Muscle layer of colon (tissue), 2 donors: ENCODE results near the gene NPBWR2.

Source experiments
- H3K27ac ChIP-seq: one replicate; pipeline ENCODE4 v1.7.0; 2013; ENCODE audit warnings: low read depth, mild to moderate bottlenecking, low read length, moderate library complexity
- H3K27me3 ChIP-seq, 2 donors: one replicate each; pipeline ENCODE4 v1.7.0; 2013; ENCODE audit warnings: low read length in 2 of 2, mild to moderate bottlenecking in 2 of 2; ENCODE audit not compliant: insufficient read depth in 2 of 2, control insufficient read depth in 1 of 2
- H3K36me3 ChIP-seq: one replicate; pipeline ENCODE4 v1.7.0; 2013; ENCODE audit warnings: mild to moderate bottlenecking, low read length; ENCODE audit not compliant: insufficient read depth
- H3K4me1 ChIP-seq: one replicate; pipeline ENCODE4 v1.7.0; 2013; ENCODE audit warnings: mild to moderate bottlenecking, low read length; ENCODE audit not compliant: insufficient read depth
- H3K4me3 ChIP-seq, 2 donors: one replicate each; pipeline ENCODE4 v1.7.0; 2013; ENCODE audit warnings: low read length in 2 of 2, low read depth in 1 of 2, mild to moderate bottlenecking in 1 of 2, moderate library complexity in 1 of 2
- H3K9ac ChIP-seq: one replicate; pipeline ENCODE4 v1.7.0; 2013; ENCODE audit warnings: low read length
- H3K9me3 ChIP-seq: one replicate; pipeline ENCODE4 v1.7.0; 2013; ENCODE audit warnings: mild to moderate bottlenecking, low read length
- donor health status: abdominal sarcoma.
- donor health status: Adenocarcinoma of cecum.

NPBWR2 gene

GRCh38 chr20:64106435-64106961, 867 bp downstream of the NPBWR2 start:
- peaks cover 4 to 39% of the 10 kb centered on the region in 2 donors for H3K27me3 ChIP-seq

GRCh38 chr20:64105846-64106434, 1.4 kb downstream of the NPBWR2 start:
- H3K36me3 ChIP-seq = no peaks in the 10 kb centered on the region
- H3K27ac ChIP-seq = no peak overlapping the region
- H3K9ac ChIP-seq = no peak overlapping the region
- no peak overlapping the region for H3K4me3 ChIP-seq
- H3K9me3 ChIP-seq = no peaks in the 10 kb centered on the region
- peaks cover 9 to 45% of the 10 kb centered on the region in 2 donors for H3K27me3 ChIP-seq
- no peaks in the 10 kb centered on the region for H3K4me1 ChIP-seq

More at GRCh38 chr20:64106435-64106961, 867 bp downstream of the NPBWR2 start:
- no peaks in the 10 kb centered on the region for H3K4me1 ChIP-seq
- H3K9ac ChIP-seq = no peak overlapping the region
- no peaks in the 10 kb centered on the region for H3K36me3 ChIP-seq
- no peak overlapping the region for H3K4me3 ChIP-seq
- H3K27ac ChIP-seq = no peak overlapping the region
- H3K9me3 ChIP-seq = no peaks in the 10 kb centered on the region

- Histone ChIP-seq H3K4me1 (no peaks in the 10 kb centered on the region), H3K36me3 (no peaks in the 10 kb centered on the region), H3K27me3 (peaks cover 14 to 51% of the 10 kb centered on the region in 2 donors), H3K27ac (no peak overlapping the region), H3K9ac (no peak overlapping the region), H3K9me3 (no peaks in the 10 kb centered on the region), H3K4me3 (no peak overlapping the region)
Observed at GRCh38 chr20:64104667-64105451, 2.5 kb downstream of the NPBWR2 start.

- Histone ChIP-seq H3K4me3 (no peak overlapping the region), H3K27me3 (peaks cover 14 to 53% of the 10 kb centered on the region in 2 donors), H3K9me3 (no peaks in the 10 kb centered on the region), H3K36me3 (no peaks in the 10 kb centered on the region), H3K27ac (no peak overlapping the region), H3K4me1 (no peaks in the 10 kb centered on the region), H3K9ac (no peak overlapping the region)
Observed at GRCh38 chr20:64103871-64104666, 3.3 kb downstream of the NPBWR2 start.

GRCh38 chr20:64102647-64103354, 4.6 kb downstream of the NPBWR2 start:
- H3K9me3 ChIP-seq = no peaks in the 10 kb centered on the region
- H3K36me3 ChIP-seq = no peaks in the 10 kb centered on the region
- no peaks in the 10 kb centered on the region for H3K4me1 ChIP-seq
- H3K9ac ChIP-seq = no peak overlapping the region
- no peak overlapping the region for H3K4me3 ChIP-seq
- H3K27ac ChIP-seq = no peak overlapping the region
- peaks cover 14 to 53% of the 10 kb centered on the region in 2 donors for H3K27me3 ChIP-seq

- Histone ChIP-seq H3K4me3 (peak overlapping the region in 1 of 2 donors; percentile 38), H3K27ac (no peak overlapping the region), H3K27me3 (peaks cover 14 to 53% of the 10 kb centered on the region in 2 donors), H3K36me3 (no peaks in the 10 kb centered on the region), H3K9ac (no peak overlapping the region), H3K4me1 (no peaks in the 10 kb centered on the region), H3K9me3 (no peaks in the 10 kb centered on the region)
Observed at GRCh38 chr20:64101731-64102621, 5.4 kb downstream of the NPBWR2 start.

- H3K4me3 ChIP-seq = no peak overlapping the region
- H3K9ac ChIP-seq = no peak overlapping the region
- no peaks in the 10 kb centered on the region for H3K36me3 ChIP-seq
- H3K9me3 ChIP-seq = no peaks in the 10 kb centered on the region
- H3K4me1 ChIP-seq = no peaks in the 10 kb centered on the region
- peaks cover 14 to 55% of the 10 kb centered on the region in 2 donors for H3K27me3 ChIP-seq
- H3K27ac ChIP-seq = no peak overlapping the region
Observed at GRCh38 chr20:64100946-64101688, 6.2 kb downstream of the NPBWR2 start.

- Histone ChIP-seq H3K9ac (no peak overlapping the region), H3K27me3 (peaks cover 14 to 58% of the 10 kb centered on the region in 2 donors)
Observed at GRCh38 chr20:64100566-64100888, 6.8 kb downstream of the NPBWR2 start.

GRCh38 chr20:64099880-64100565, 7.3 kb downstream of the NPBWR2 start:
- Histone ChIP-seq H3K9ac (no peak overlapping the region), H3K36me3 (no peaks in the 10 kb centered on the region), H3K27me3 (peaks cover 14 to 57% of the 10 kb centered on the region in 2 donors), H3K4me1 (no peaks in the 10 kb centered on the region), H3K27ac (no peak overlapping the region), H3K4me3 (no peak overlapping the region), H3K9me3 (no peaks in the 10 kb centered on the region)

More at GRCh38 chr20:64100566-64100888, 6.8 kb downstream of the NPBWR2 start:
- no peaks in the 10 kb centered on the region for H3K4me1 ChIP-seq
- no peaks in the 10 kb centered on the region for H3K36me3 ChIP-seq
- no peak overlapping the region for H3K27ac ChIP-seq
- H3K9me3 ChIP-seq = no peaks in the 10 kb centered on the region
- H3K4me3 ChIP-seq = no peak overlapping the region
